Measurements from ENCODE around the gene SNAI3.
"Not testable (repeated sequence)": the region's sequence is repeated elsewhere in the genome, so short reads cannot be mapped to it uniquely, and the experiment has no call there.

The SNAI3 gene

GRCh38 chr16:88671806-88672205 is 14.5 kb downstream of the SNAI3 start:
- DNase-seq (ENCODE audit: low read depth in 1 of 2, low spot score in 1 of 2): no peak

GRCh38 chr16:88669980-88670379 is 16.3 kb downstream of the SNAI3 start:
- no peak for DNase-seq (ENCODE audit: low read depth in 1 of 2, low spot score in 1 of 2)

GRCh38 chr16:88669493-88669892 is 16.8 kb downstream of the SNAI3 start:
- not testable (repeated sequence) for DNase-seq (ENCODE audit: low read depth in 1 of 2, low spot score in 1 of 2)

- DNase-seq (ENCODE audit: low read depth in 1 of 2, low spot score in 1 of 2): no peak
Measured at GRCh38 chr16:88667461-88667860, 18.8 kb downstream of the SNAI3 start.

GRCh38 chr16:88665570-88665969 is 20.7 kb downstream of the SNAI3 start:
- no peak for DNase-seq (ENCODE audit: low read depth in 1 of 2, low spot score in 1 of 2)

DNA sequence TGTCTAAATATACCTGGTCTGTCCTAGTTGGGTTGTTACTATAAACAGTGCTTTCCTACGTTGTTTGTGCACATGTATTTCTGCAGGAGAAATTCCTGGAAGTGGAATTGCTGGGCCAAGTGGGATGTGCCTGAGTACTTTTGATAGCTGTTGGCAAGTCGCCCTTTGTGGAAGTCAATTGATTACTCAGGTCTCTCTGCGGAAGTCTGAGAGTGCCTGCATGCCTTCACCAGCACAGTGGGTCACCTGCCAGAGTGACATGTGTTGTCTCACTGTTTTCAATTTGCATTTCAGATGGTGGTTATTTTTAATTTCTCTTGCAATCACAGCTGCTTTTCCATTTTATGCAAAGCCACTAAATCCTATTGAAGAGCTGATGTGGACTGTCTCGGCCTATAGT is 21.2 kb downstream of the SNAI3 start:
- no peak for DNase-seq (ENCODE audit: low read depth in 1 of 2, low spot score in 1 of 2)

- DNase-seq (ENCODE audit: low read depth in 1 of 2, low spot score in 1 of 2): peak; percentile 79 to 94
Measured at GRCh38 chr16:88662843-88663606, 23.3 kb downstream of the SNAI3 start, which contains the start of gene MVD. Gene MVD (minus strand): TSS chr16:88663091. CDS start chr16:88663080, 11 bp downstream.

- no peak for DNase-seq (ENCODE audit: low read depth in 1 of 2, low spot score in 1 of 2)
Measured at GRCh38 chr16:88662222-88662842, 24.0 kb downstream of the SNAI3 start.

GRCh38 chr16:88661468-88661867 is 24.8 kb downstream of the SNAI3 start:
- no peak for DNase-seq (ENCODE audit: low read depth in 1 of 2, low spot score in 1 of 2)

DNA sequence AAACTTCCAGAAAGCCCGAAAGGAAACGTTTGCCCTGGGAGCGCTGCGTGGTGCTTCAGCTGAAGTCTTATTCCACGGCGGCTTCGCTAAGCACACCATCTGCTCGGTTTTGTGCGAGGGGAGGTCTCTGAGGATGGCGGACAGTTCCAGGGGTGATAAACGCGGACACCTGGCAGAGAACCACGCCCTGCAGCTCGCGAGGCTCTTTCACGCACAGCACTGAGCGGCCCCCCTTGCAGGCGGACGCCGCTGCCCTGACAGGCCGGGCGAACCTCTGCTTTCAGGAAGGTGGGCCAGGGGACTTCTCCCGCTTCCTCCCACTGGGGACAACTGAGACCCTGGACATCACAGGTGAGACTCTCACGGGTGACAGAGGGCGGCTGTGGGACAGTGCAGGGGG is 27.1 kb downstream of the SNAI3 start:
- DNase-seq (ENCODE audit: low read depth in 1 of 2, low spot score in 1 of 2): no peak

DNA sequence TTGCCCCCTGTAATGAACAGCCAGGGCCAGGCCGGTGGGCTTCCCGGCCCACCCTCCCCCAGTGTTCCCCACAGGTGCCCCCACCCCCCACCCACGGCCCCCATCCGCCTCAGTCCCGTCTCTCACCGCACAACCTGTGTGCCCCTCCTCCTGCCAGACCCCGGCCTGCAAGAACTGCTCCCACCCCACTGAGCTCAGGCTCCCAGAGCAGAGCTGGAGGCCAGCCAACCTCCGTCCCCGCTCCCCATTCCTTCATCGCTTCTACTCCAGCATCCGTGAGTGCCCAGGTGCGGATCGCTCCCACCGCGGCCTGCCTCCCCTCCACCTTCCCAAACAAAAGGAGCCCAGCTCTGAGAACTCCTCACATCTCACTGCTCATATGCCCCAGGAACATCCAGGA is 27.6 kb downstream of the SNAI3 start:
- DNase-seq (ENCODE audit: low read depth in 1 of 2, low spot score in 1 of 2): no peak

- no peak for DNase-seq (ENCODE audit: low read depth in 1 of 2, low spot score in 1 of 2)
Measured at GRCh38 chr16:88657371-88657770, 28.9 kb downstream of the SNAI3 start.

- DNase-seq (ENCODE audit: low read depth in 1 of 2, low spot score in 1 of 2): no peak
Measured at GRCh38 chr16:88656291-88656980, 29.9 kb downstream of the SNAI3 start.

DNA sequence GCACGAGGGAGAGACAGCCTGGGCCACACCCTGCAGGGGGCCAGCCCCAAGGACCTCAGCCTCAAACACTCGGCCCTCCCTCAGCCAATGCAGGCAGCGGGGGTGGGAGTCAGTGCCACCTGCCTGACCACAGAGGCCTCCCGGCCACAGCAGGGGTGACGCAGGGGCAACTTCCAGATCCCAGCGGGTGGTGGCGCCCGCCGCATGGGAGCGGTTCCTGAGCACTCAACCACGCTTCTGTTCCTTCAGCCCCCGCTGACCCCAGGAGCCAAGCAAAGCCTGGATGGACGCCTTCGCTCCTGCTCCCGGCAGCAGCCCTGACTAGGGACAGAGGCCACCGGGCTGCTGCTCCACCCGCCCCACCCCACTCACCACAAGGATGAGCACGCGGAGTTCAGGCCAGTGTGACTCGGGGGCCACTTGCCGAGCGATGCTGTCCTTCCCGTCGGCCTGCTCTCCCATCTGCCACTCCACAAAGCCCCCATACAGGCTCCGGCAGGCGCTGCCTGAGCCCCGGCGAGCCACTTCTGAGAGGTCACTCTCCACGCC is 30.5 kb downstream of the SNAI3 start:
- no peak for DNase-seq (ENCODE audit: low read depth in 1 of 2, low spot score in 1 of 2)

DNA sequence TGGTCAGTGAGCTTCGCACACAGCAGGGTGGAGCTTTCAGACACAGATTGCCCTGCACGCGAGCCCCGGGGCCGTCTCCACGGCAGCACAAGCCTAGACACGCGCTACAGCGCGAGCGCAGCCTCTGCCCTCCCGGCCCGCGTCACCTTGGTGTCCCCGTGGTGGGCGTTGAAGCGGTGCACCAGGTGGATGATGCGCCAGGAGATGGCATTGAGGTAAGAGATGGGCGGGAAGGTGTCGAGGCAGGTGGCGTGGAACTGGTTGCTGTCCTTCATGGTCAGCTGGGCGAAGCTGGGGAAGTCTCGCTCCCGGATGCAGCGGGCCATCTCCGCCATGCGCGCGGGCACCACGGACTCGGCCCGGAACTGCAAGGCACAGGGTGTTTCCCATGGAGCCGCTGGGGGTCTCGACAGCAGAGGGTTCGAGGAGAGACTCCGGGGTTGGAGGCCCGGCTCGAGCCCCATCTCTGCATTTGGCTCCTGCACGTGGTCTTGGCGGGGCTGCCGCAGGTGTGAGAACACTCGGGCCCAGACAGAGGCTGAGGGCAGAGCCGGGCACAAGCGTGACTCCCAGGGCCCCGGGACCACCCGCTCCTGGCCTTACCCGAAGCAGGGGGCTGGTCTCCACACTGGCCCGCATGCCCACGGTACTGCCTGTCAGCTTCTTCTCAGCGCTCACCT is 31.1 kb downstream of the SNAI3 start:
- DNase-seq (ENCODE audit: low read depth in 1 of 2, low spot score in 1 of 2): no peak

DNA sequence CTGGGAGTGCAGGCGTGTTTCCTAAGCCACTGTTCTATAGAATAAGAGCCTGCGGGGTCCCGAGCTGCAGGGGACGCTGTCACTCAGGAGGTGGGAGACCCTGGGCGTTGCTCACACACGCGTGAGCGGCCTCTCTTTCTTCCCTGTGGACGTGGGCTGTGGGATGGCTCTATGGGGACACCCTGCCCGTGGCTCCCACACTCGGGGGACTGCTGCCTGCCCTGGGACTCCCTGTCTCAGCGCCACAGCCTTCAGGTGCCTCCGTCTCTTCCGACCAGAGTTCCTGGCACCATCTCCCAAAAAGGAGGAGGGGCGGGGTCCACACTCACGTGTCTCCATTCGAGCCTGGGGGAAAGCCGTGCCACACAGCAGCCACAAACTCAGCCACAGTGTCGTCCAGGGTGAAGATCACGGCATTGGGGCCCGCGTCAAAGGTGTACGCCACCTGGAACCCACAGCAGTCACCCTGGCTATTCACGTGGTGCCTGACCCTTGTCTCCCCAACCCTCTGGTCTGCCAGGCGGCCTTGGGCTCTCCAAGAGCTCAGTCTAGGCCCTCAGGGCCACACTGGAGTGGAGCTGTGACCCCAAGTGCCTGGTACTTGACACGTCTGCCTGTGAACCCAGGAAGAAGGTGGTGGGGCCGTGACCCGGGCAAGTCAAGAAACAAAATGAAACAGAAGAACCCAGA is 31.8 kb downstream of the SNAI3 start:
- no peak for DNase-seq (ENCODE audit: low read depth in 1 of 2, low spot score in 1 of 2)

DNA sequence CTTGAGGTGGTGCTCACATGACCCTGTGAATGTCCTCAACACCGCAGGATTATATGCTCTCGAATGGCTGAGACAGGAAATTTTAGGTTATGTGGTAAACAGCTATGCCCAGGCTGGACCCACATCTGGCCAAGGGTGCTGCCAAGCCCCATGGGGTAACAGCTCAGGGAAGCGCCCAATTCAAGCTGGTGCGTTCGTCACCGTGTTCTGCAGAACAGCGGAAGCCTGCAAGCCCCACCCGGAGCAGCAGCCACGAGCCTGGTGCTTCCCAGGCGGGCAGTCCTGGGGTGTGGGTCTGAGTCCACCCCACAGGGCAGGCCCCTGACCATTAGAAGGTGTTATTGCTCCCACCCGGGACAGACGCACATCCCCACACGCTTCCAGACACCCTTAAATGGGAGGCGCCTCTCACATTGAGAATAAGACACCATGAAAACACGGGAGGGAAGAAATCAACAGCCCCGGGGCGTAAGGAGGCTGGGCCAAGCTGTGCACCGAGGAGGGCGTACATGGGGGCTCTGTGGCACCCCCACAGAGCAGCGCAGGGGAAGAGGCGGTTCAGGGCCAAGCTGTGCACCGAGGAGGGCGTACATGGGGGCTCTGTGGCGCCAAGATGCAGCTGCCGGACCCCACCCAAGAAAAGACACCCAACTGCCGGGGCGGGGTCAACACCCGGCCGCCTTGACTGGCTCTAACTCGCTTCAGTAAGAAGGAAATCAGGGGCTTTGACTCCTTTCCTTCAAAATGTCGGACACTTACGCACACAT is 32.5 kb downstream of the SNAI3 start:
- DNase-seq (ENCODE audit: low read depth in 1 of 2, low spot score in 1 of 2): no peak

GRCh38 chr16:88653101-88653500 is 33.2 kb downstream of the SNAI3 start:
- DNase-seq (ENCODE audit: low read depth in 1 of 2, low spot score in 1 of 2): no peak

GRCh38 chr16:88652762-88653063 is 33.6 kb downstream of the SNAI3 start:
- no peak for DNase-seq (ENCODE audit: low read depth in 1 of 2, low spot score in 1 of 2)

Data from activated CD4-positive, alpha-beta T cell treated with anti-CD3 and anti-CD28 coated beads, Interleukin-2, amount 50 U/mL, for 24 hours (primary cell).